ENCODE data around the gene BARD1.
"Not testable (repeated sequence)": the region's sequence is repeated elsewhere in the genome, so short reads cannot be mapped to it uniquely, and the experiment has no call there.

The BARD1 gene

GRCh38 chr2:214765180-214765579 lies 44.3 kb downstream of the BARD1 start:
- no peak for DNase-seq (ENCODE audit: low spot score)

- DNase-seq (ENCODE audit: low spot score): no peak
Measured at GRCh38 chr2:214753455-214753854, 56.0 kb downstream of the BARD1 start.

- DNase-seq (ENCODE audit: low spot score): no peak
Measured at GRCh38 chr2:214750529-214750928, 59.0 kb downstream of the BARD1 start.

GRCh38 chr2:214747992-214748391 lies 61.5 kb downstream of the BARD1 start:
- no peak for DNase-seq (ENCODE audit: low spot score)

- DNase-seq (ENCODE audit: low spot score): no peak
Measured at GRCh38 chr2:214742119-214742518, 67.4 kb downstream of the BARD1 start.

- peak; percentile 6 for DNase-seq (ENCODE audit: low spot score)
Measured at GRCh38 chr2:214740867-214741395, 68.6 kb downstream of the BARD1 start.

GRCh38 chr2:214737188-214737587 lies 72.3 kb downstream of the BARD1 start:
- DNase-seq (ENCODE audit: low spot score): no peak

- DNase-seq (ENCODE audit: low spot score): no peak
Measured at GRCh38 chr2:214730800-214731407, 78.6 kb downstream of the BARD1 start.

- DNase-seq (ENCODE audit: low spot score): no peak
Measured at GRCh38 chr2:214730248-214730647, 79.2 kb downstream of the BARD1 start.

GRCh38 chr2:214724741-214725140 lies 84.7 kb downstream of the BARD1 start:
- no peak for DNase-seq (ENCODE audit: low spot score)

- not testable (repeated sequence) for DNase-seq (ENCODE audit: low spot score)
Measured at GRCh38 chr2:214717837-214718236, 91.6 kb downstream of the BARD1 start.

- DNase-seq (ENCODE audit: low spot score): no peak
Measured at GRCh38 chr2:214716811-214717560, 92.5 kb downstream of the BARD1 start.

GRCh38 chr2:214715025-214715424 lies 94.5 kb downstream of the BARD1 start:
- DNase-seq (ENCODE audit: low spot score): no peak

- DNase-seq (ENCODE audit: low spot score): no peak
Measured at GRCh38 chr2:214713080-214713830, 96.2 kb downstream of the BARD1 start.

- no peak for DNase-seq (ENCODE audit: low spot score)
Measured at GRCh38 chr2:214710729-214711128, 98.8 kb downstream of the BARD1 start.

- no peak for DNase-seq (ENCODE audit: low spot score)
Measured at GRCh38 chr2:214706986-214707385, 102.5 kb downstream of the BARD1 start.

- DNase-seq (ENCODE audit: low spot score): no peak
Measured at GRCh38 chr2:214699236-214699635, 110.2 kb downstream of the BARD1 start.

- DNase-seq (ENCODE audit: low spot score): no peak
Measured at GRCh38 chr2:214696681-214697080, 112.8 kb downstream of the BARD1 start.

- DNase-seq (ENCODE audit: low spot score): no peak
Measured at GRCh38 chr2:214695789-214696188, 113.7 kb downstream of the BARD1 start.

- DNase-seq (ENCODE audit: low spot score): not testable (repeated sequence)
Measured at GRCh38 chr2:214683557-214683956, 125.9 kb downstream of the BARD1 start.

GRCh38 chr2:214679736-214680135 lies 129.7 kb downstream of the BARD1 start:
- no peak for DNase-seq (ENCODE audit: low spot score)

GRCh38 chr2:214676421-214677089 lies 132.9 kb downstream of the BARD1 start:
- DNase-seq (ENCODE audit: low spot score): no peak
